ENCODE data around the gene SPAG16.

DNA sequence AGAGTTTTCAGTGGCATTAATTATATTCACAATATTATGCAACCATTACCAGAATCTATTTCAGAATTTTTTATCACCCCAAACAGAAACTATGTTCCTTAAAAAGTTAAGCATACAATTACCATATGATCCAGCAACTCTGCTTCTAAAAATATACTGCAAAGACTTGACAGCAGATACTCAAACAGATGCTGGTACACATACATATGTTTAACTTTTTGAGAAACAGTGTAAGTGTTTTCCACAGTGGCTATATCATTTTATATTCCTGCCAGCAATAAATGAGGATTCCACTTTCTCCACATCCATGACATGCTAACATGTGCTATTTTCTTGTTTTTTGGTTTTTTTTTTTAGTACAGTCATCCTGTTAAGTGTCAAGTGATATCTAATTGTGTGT, 687.3 kb downstream of the SPAG16 start:
- TF ChIP-seq, protein P1, sequence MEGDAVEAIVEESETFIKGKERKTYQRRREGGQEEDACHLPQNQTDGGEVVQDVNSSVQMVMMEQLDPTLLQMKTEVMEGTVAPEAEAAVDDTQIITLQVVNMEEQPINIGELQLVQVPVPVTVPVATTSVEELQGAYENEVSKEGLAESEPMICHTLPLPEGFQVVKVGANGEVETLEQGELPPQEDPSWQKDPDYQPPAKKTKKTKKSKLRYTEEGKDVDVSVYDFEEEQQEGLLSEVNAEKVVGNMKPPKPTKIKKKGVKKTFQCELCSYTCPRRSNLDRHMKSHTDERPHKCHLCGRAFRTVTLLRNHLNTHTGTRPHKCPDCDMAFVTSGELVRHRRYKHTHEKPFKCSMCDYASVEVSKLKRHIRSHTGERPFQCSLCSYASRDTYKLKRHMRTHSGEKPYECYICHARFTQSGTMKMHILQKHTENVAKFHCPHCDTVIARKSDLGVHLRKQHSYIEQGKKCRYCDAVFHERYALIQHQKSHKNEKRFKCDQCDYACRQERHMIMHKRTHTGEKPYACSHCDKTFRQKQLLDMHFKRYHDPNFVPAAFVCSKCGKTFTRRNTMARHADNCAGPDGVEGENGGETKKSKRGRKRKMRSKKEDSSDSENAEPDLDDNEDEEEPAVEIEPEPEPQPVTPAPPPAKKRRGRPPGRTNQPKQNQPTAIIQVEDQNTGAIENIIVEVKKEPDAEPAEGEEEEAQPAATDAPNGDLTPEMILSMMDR (IDR thresholded peaks at IDR 0.05; ENCODE audit: insufficient read depth, low read length, poor library complexity, severe bottlenecking): no peak
- TF ChIP-seq EZH2phosphoT487 (conservative IDR thresholded peaks at IDR 0.05; ENCODE audit: low read length): no peak
